Measurements from ENCODE around the gene IL12RB1.

Gene IL12RB1

GRCh38 chr19:18113827-18114226, 27.1 kb upstream of the IL12RB1 start:
- Histone ChIP-seq H4K20me1 (ENCODE audit: control insufficient read depth, insufficient read depth, low read depth, low read length) (no peaks in the 10 kb centered on the region), H3K79me2 (ENCODE audit: control insufficient read depth, low read length) (peaks cover 8% of the 10 kb centered on the region), H3K4me2 (ENCODE audit: low read length) (no peak overlapping the region), H3K27me3 (ENCODE audit: control insufficient read depth, low read length) (no peaks in the 10 kb centered on the region), H3K9me2 (replicated peaks; ENCODE audit: control insufficient read depth, low read length) (no peaks in the 10 kb centered on the region), H3K9me3 (ENCODE audit: control insufficient read depth, insufficient read depth, low read length) (no peaks in the 10 kb centered on the region), H3F3A (ENCODE audit: control insufficient read depth, insufficient read depth) (peaks cover 5% of the 10 kb centered on the region), H3K27ac (ENCODE audit: low read depth, low read length) (no peak overlapping the region), H3K4me1 (ENCODE audit: control insufficient read depth, low read length) (peaks cover 43% of the 10 kb centered on the region), H3K36me3 (ENCODE audit: control insufficient read depth, low read length) (peaks cover 11% of the 10 kb centered on the region), H3K4me3 (ENCODE audit: low read length) (no peak overlapping the region)
- TF ChIP-seq, protein P1, sequence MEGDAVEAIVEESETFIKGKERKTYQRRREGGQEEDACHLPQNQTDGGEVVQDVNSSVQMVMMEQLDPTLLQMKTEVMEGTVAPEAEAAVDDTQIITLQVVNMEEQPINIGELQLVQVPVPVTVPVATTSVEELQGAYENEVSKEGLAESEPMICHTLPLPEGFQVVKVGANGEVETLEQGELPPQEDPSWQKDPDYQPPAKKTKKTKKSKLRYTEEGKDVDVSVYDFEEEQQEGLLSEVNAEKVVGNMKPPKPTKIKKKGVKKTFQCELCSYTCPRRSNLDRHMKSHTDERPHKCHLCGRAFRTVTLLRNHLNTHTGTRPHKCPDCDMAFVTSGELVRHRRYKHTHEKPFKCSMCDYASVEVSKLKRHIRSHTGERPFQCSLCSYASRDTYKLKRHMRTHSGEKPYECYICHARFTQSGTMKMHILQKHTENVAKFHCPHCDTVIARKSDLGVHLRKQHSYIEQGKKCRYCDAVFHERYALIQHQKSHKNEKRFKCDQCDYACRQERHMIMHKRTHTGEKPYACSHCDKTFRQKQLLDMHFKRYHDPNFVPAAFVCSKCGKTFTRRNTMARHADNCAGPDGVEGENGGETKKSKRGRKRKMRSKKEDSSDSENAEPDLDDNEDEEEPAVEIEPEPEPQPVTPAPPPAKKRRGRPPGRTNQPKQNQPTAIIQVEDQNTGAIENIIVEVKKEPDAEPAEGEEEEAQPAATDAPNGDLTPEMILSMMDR (IDR thresholded peaks at IDR 0.05; ENCODE audit: low read depth, low read length, poor library complexity, severe bottlenecking) = no peak
- TF ChIP-seq EZH2phosphoT487 (IDR thresholded peaks at IDR 0.05; ENCODE audit: borderline replicate concordance, low read length) = no peak

DNA sequence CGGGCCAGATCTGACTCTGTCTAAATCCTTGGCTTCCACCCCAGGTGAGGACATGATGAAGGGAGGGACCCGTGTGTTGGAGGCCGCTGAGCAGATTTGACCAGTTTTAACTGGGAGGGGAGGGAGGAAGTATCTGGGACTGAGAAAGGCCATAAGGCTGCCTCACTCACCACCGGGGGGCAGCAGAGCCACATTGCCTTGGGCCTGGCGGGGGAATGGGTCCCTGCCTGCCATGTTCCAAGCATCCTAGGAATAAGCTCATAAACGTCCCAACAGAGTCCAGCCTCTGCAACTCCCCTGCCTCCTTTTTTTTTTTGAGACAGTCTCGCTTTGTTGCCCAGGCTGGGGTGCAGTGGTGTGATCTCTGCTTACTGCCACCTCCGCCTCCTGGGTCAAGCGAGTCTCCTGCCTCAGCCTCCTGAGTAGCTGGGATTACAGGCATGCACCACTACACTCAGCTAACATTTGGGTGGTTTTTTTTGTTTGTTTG, 26.3 kb upstream of the IL12RB1 start:
- peaks cover 8% of the 10 kb centered on the region for H3F3A ChIP-seq (ENCODE audit: control insufficient read depth, insufficient read depth)
- H3K4me1 ChIP-seq (ENCODE audit: control insufficient read depth, low read length) = peaks cover 43% of the 10 kb centered on the region
- no peak overlapping the region for H3K4me2 ChIP-seq (ENCODE audit: low read length)
- peaks cover 16% of the 10 kb centered on the region for H3K36me3 ChIP-seq (ENCODE audit: control insufficient read depth, low read length)
- no peaks in the 10 kb centered on the region for H3K9me2 ChIP-seq (replicated peaks; ENCODE audit: control insufficient read depth, low read length)
- no peaks in the 10 kb centered on the region for H3K9me3 ChIP-seq (ENCODE audit: control insufficient read depth, insufficient read depth, low read length)
- H3K79me2 ChIP-seq (ENCODE audit: control insufficient read depth, low read length) = peaks cover under 1% of the 10 kb centered on the region; the same call in 1 of the 2 replicates
- H3K27ac ChIP-seq (ENCODE audit: low read depth, low read length) = peak overlapping the region; percentile 3; the same call in 1 of the 2 replicates
- no peaks in the 10 kb centered on the region for H4K20me1 ChIP-seq (ENCODE audit: control insufficient read depth, insufficient read depth, low read depth, low read length)
- H3K4me3 ChIP-seq (ENCODE audit: low read length) = no peak overlapping the region
- no peak for TF ChIP-seq EZH2phosphoT487 (IDR thresholded peaks at IDR 0.05; ENCODE audit: borderline replicate concordance, low read length)
- TF ChIP-seq, protein P1 (IDR thresholded peaks at IDR 0.05; ENCODE audit: low read depth, low read length, poor library complexity, severe bottlenecking) = peak; percentile 87
- H3K27me3 ChIP-seq (ENCODE audit: control insufficient read depth, low read length) = no peaks in the 10 kb centered on the region

DNA sequence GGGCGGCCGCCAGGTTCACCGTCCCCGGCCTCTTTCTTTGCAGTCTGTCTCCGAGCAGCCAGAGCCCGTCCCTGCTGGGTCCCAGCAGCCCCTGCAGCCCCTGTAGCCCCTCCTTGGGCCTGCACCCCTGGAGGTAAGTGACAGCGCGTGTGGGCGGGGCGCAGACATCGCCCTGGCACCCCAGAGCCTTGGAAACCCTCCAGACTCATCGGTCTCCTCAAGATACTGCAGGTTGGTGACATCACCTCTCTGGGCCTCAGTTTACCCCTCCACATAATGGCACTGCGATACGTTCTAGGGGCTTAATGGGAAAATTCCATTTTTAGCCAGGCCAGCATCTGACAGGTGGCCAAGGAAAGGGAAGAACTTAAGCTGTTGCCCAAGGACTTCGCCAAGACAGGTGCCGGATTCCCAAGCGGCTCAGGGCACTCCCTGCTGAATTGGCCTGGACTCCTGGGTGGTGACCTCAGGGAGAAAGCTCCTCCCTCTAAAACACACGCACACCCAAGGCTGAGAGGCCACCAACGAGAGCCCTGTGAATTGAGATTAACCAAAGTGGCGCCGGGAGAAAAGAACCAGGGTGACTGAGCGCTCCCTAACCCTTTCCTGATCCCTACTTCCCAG, 24.0 kb upstream of the IL12RB1 start:
- H3K27me3 ChIP-seq (ENCODE audit: control insufficient read depth, low read length) = no peaks in the 10 kb centered on the region
- peak overlapping the region; percentile 87 for H3K4me3 ChIP-seq (ENCODE audit: low read length)
- H3F3A ChIP-seq (ENCODE audit: control insufficient read depth, insufficient read depth) = peaks cover 24% of the 10 kb centered on the region
- peaks cover 16% of the 10 kb centered on the region for H3K36me3 ChIP-seq (ENCODE audit: control insufficient read depth, low read length)
- peak overlapping the region; percentile 99 for H3K4me2 ChIP-seq (ENCODE audit: low read length)
- no peaks in the 10 kb centered on the region for H3K79me2 ChIP-seq (ENCODE audit: control insufficient read depth, low read length)
- TF ChIP-seq, protein P1 (IDR thresholded peaks at IDR 0.05; ENCODE audit: low read depth, low read length, poor library complexity, severe bottlenecking) = no peak
- TF ChIP-seq EZH2phosphoT487 (IDR thresholded peaks at IDR 0.05; ENCODE audit: borderline replicate concordance, low read length) = no peak
- H3K27ac ChIP-seq (ENCODE audit: low read depth, low read length) = no peak overlapping the region
- H3K4me1 ChIP-seq (ENCODE audit: control insufficient read depth, low read length) = peaks cover 54% of the 10 kb centered on the region
- H3K9me2 ChIP-seq (replicated peaks; ENCODE audit: control insufficient read depth, low read length) = no peaks in the 10 kb centered on the region
- no peaks in the 10 kb centered on the region for H3K9me3 ChIP-seq (ENCODE audit: control insufficient read depth, insufficient read depth, low read length)
- H4K20me1 ChIP-seq (ENCODE audit: control insufficient read depth, insufficient read depth, low read depth, low read length) = no peaks in the 10 kb centered on the region
